ENCODE results near the gene CPNE9. TPM values are rescaled to one million over a fixed set of nuclear protein-coding genes. Genes with fewer than 3 reads are reported as not detected.

The CPNE9 gene
- total and polyA plus RNA-seq, 7 donors, result 0.05 TPM; not detected in 6

GRCh38 chr3:9778143-9779074 lies 74.8 kb downstream of the CPNE9 start:
- intact Hi-C loops (cut with DNase I), result no loop called here
- DNase-seq (peak; percentile 47 to 61), ATAC-seq (peak in 3 of 4 donors; percentile 34 to 63 (median 61))
- Histone ChIP-seq H3K4me1 (no peaks in the 10 kb centered on the region), H3K36me3 (ENCODE audit: insufficient read depth in 1 of 2, low read depth in 1 of 2) (peaks cover 4 to 40% of the 10 kb centered on the region in 2 donors), H3K9me3 (no peaks in the 10 kb centered on the region), H3K27ac (no peak overlapping the region), H3K4me3 (no peak overlapping the region), H3K27me3 (ENCODE audit: insufficient read depth in 3 of 3, low read length in 2 of 3) (no peaks in the 10 kb centered on the region)
- no peak for TF ChIP-seq CTCF (IDR thresholded peaks at IDR 0.05)
- WGBS, 3 donors, result 64 to 74% (median 70%) methylated on average over 5 of the region's 5 CpGs

GRCh38 chr3:9779075-9779593 lies 75.5 kb downstream of the CPNE9 start:
- peaks cover 4 to 47% of the 10 kb centered on the region in 2 donors for H3K36me3 ChIP-seq (ENCODE audit: insufficient read depth in 1 of 2, low read depth in 1 of 2)
- WGBS, 3 donors, result 78 to 83% (median 80%) methylated on average over 6 of the region's 6 CpGs
- no peak overlapping the region for H3K27ac ChIP-seq
- no peak for ATAC-seq
- H3K4me3 ChIP-seq, result no peak overlapping the region
- H3K9me3 ChIP-seq, result no peaks in the 10 kb centered on the region
- DNase-seq, result no peak
- TF ChIP-seq CTCF (IDR thresholded peaks at IDR 0.05), result no peak
- H3K4me1 ChIP-seq, result no peaks in the 10 kb centered on the region
- intact Hi-C loops (cut with DNase I), result no loop called here
- H3K27me3 ChIP-seq (ENCODE audit: insufficient read depth in 3 of 3, low read length in 2 of 3), result no peaks in the 10 kb centered on the region

Other genes starting within 250 kb of the CPNE9 start
- not detected for gene LHFPL4, start 150.0 kb upstream of the CPNE9 start, total RNA-seq
- gene LHFPL4, start 150.0 kb upstream of the CPNE9 start, polyA plus RNA-seq, result under 1 TPM in 1 of 3 donors, not detected in 2; 0.01 TPM
- 10 to 100 TPM; 29.7 to 67.2 (median 37.4) TPM for gene MTMR14, start 54.3 kb upstream of the CPNE9 start, total RNA-seq
- gene MTMR14, start 54.3 kb upstream of the CPNE9 start, polyA plus RNA-seq, result 10 to 100 TPM; 31.2 to 57.5 (median 38.7) TPM
- 10 to 100 TPM in 3 of 4 donors, 1 to 10 TPM in 1; 9.9 to 16.1 (median 12.5) TPM for gene BRPF1, start 27.9 kb downstream of the CPNE9 start, total RNA-seq
- 1 to 10 TPM; 6.8 to 9.8 (median 9.0) TPM for gene BRPF1, start 27.9 kb downstream of the CPNE9 start, polyA plus RNA-seq
- gene OGG1, start 46.1 kb downstream of the CPNE9 start, total RNA-seq, result 1 to 10 TPM; 6.9 to 9.5 (median 8.1) TPM
- 10 to 100 TPM in 1 of 3 donors, 1 to 10 TPM in 2; 6.3 to 19.7 (median 9.1) TPM for gene OGG1, start 46.1 kb downstream of the CPNE9 start, polyA plus RNA-seq
- 1 to 10 TPM; 4.5 to 7.2 (median 5.5) TPM for gene CAMK1, start 66.1 kb downstream of the CPNE9 start, total RNA-seq
- 1 to 10 TPM; 3.9 to 5.7 (median 5.5) TPM for gene CAMK1, start 66.1 kb downstream of the CPNE9 start, polyA plus RNA-seq
- gene TADA3, start 88.6 kb downstream of the CPNE9 start, total RNA-seq, result 10 to 100 TPM; 42.6 to 45.2 (median 43.2) TPM
- gene TADA3, start 88.6 kb downstream of the CPNE9 start, polyA plus RNA-seq, result 10 to 100 TPM; 42.2 to 75.7 (median 68.3) TPM
- gene ARPC4, start 89.2 kb downstream of the CPNE9 start, total RNA-seq, result 100 to 1,000 TPM in 1 of 4 donors, 10 to 100 TPM in 3; 53.9 to 117 (median 84.9) TPM
- gene ARPC4, start 89.2 kb downstream of the CPNE9 start, polyA plus RNA-seq, result 100 to 1,000 TPM in 2 of 3 donors, 10 to 100 TPM in 1; 76.9 to 155 (median 142) TPM
- 10 to 100 TPM in 1 of 4 donors, 1 to 10 TPM in 3; 6.4 to 19.0 (median 7.7) TPM for gene TTLL3, start 106.4 kb downstream of the CPNE9 start, total RNA-seq
- gene TTLL3, start 106.4 kb downstream of the CPNE9 start, polyA plus RNA-seq, result 1 to 10 TPM; 2.9 to 5.0 (median 4.3) TPM
- gene RPUSD3, start 140.2 kb downstream of the CPNE9 start, total RNA-seq, result 10 to 100 TPM; 39.7 to 49.4 (median 45.8) TPM
- 10 to 100 TPM; 55.2 to 64.2 (median 59.9) TPM for gene RPUSD3, start 140.2 kb downstream of the CPNE9 start, polyA plus RNA-seq
- gene CIDEC, start 176.4 kb downstream of the CPNE9 start, total RNA-seq, result 1 to 10 TPM in 2 of 4 donors, under 1 TPM in 2; 0.75 to 3.3 (median 1.3) TPM
- 10 to 100 TPM in 1 of 3 donors, 1 to 10 TPM in 2; 3.5 to 15.0 (median 4.4) TPM for gene CIDEC, start 176.4 kb downstream of the CPNE9 start, polyA plus RNA-seq
- gene JAGN1, start 186.8 kb downstream of the CPNE9 start, total RNA-seq, result 10 to 100 TPM; 18.6 to 44.4 (median 29.5) TPM
- gene JAGN1, start 186.8 kb downstream of the CPNE9 start, polyA plus RNA-seq, result 10 to 100 TPM; 45.2 to 98.2 (median 64.9) TPM
- gene IL17RE, start 199.0 kb downstream of the CPNE9 start, total RNA-seq, result under 1 TPM; 0.20 to 0.84 (median 0.59) TPM
- 1 to 10 TPM in 1 of 3 donors, under 1 TPM in 2; 0.07 to 1.1 (median 0.86) TPM for gene IL17RE, start 199.0 kb downstream of the CPNE9 start, polyA plus RNA-seq
- gene IL17RC, start 213.3 kb downstream of the CPNE9 start, total RNA-seq, result 10 to 100 TPM; 10.4 to 27.0 (median 20.5) TPM
- gene IL17RC, start 213.3 kb downstream of the CPNE9 start, polyA plus RNA-seq, result 10 to 100 TPM; 10.8 to 21.9 (median 13.9) TPM
- gene CRELD1, start 230.0 kb downstream of the CPNE9 start, total RNA-seq, result 10 to 100 TPM; 28.5 to 47.5 (median 37.8) TPM
- 10 to 100 TPM; 24.2 to 35.0 (median 25.2) TPM for gene CRELD1, start 230.0 kb downstream of the CPNE9 start, polyA plus RNA-seq
- gene PRRT3, start 248.6 kb downstream of the CPNE9 start, total RNA-seq, result 1 to 10 TPM; 1.3 to 1.9 (median 1.6) TPM
- 1 to 10 TPM in 1 of 3 donors, under 1 TPM in 2; 0.55 to 4.0 (median 0.65) TPM for gene PRRT3, start 248.6 kb downstream of the CPNE9 start, polyA plus RNA-seq

Data from psoas muscle (tissue), 8 donors.